ENCODE results near the gene SERTAD1.
A peak's percentile ranks its signal among the peaks of the same experiment; 100 is the strongest.
"Not testable (repeated sequence)": the region's sequence is repeated elsewhere in the genome, so short reads cannot be mapped to it uniquely, and the experiment has no call there.

The SERTAD1 gene

GRCh38 chr19:40460185-40460584 is 34.4 kb upstream of the SERTAD1 start:
- DNase-seq (ENCODE audit: low read depth): no peak
- no peak for TF ChIP-seq CTCF (conservative IDR thresholded peaks at IDR 0.05; ENCODE audit: low read length)
- no peak overlapping the region for H3K4me3 ChIP-seq (ENCODE audit: low read length)

GRCh38 chr19:40458597-40458974 is 32.8 kb upstream of the SERTAD1 start:
- H3K4me3 ChIP-seq (ENCODE audit: low read length): no peak overlapping the region
- no peak for DNase-seq (ENCODE audit: low read depth)
- TF ChIP-seq CTCF (conservative IDR thresholded peaks at IDR 0.05; ENCODE audit: low read length): no peak

DNA sequence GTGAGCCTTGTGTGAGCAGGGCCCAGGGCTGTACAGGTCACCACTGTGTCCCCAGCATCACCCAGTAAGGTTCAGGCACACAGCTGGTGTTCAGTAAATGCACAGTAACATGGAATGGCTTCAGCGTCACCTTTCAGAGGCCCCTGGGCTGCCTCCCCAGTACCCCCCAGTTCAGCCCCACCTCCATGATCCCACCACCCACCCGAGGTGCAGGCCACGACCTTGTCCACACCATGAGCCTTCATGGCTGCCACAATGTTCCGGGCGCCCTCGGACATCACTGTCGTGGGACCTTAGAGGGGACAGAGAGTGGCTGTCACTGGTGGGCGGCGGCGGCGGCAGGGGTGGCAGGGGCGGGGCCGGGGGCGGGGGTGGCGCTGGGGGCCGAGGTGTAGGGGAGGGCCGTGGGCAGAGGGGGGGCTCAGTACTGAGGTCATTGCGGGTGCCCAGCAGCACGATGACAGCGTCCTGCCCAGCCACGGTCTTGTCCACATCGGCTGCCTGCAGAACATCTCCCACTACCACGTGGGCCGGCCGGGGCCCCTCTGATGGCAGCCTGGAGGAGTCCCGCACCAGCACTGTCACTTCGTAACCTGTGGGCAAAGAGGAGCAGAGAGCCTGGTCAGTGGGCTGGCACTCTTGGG is 32.3 kb upstream of the SERTAD1 start:
- TF ChIP-seq CTCF (conservative IDR thresholded peaks at IDR 0.05; ENCODE audit: low read length): no peak
- H3K4me3 ChIP-seq (ENCODE audit: low read length): no peak overlapping the region

GRCh38 chr19:40457048-40457447 is 31.3 kb upstream of the SERTAD1 start:
- DNase-seq (ENCODE audit: low read depth): no peak
- no peak for TF ChIP-seq CTCF (conservative IDR thresholded peaks at IDR 0.05; ENCODE audit: low read length)
- H3K4me3 ChIP-seq (ENCODE audit: low read length): no peak overlapping the region

More for the DNA sequence above, 32.3 kb upstream of the SERTAD1 start:
- no peak for DNase-seq (ENCODE audit: low read depth)

DNA sequence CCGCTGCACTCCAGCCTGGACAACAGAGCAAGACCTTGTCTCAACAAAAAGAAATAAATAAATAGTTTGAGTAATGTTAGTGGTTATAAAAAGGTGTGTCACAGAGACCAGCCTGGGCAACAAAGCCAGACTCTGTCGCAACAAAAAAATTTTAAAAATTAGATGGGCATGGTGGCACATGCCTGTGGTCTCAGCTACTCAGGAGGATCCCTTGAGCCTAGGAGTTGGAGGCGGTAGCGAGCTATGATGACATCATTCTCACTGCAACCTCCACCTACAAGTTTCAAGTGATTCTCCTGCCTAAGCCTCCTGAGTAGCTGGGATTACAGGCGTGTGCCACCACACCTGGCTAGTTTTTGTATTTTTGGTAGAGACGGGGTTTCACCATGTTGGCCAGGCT is 28.2 kb upstream of the SERTAD1 start:
- H3K4me3 ChIP-seq (ENCODE audit: low read length): not testable (repeated sequence)
- peak; percentile 65 for DNase-seq (ENCODE audit: low read depth)

GRCh38 chr19:40453151-40453735 is 27.5 kb upstream of the SERTAD1 start:
- peak; percentile 23 for DNase-seq (ENCODE audit: low read depth)
- H3K4me3 ChIP-seq (ENCODE audit: low read length): no peak overlapping the region
- TF ChIP-seq CTCF (conservative IDR thresholded peaks at IDR 0.05; ENCODE audit: low read length): no peak

GRCh38 chr19:40452016-40452415 is 26.2 kb upstream of the SERTAD1 start:
- no peak for DNase-seq (ENCODE audit: low read depth)
- TF ChIP-seq CTCF (conservative IDR thresholded peaks at IDR 0.05; ENCODE audit: low read length): no peak

More at GRCh38 chr19:40452016-40452415, 26.2 kb upstream of the SERTAD1 start:
- no peak overlapping the region for H3K4me3 ChIP-seq (ENCODE audit: low read length)
